Inferior parietal cortex (tissue), 1 donor: ENCODE measurements around the gene TCAP.

Experiments used
- DNase-seq: peaks from one replicate; pipeline ENCODE4 v3.0.0-alpha.2; 2016; ENCODE audit errors: extremely low spot score

The TCAP gene

DNA sequence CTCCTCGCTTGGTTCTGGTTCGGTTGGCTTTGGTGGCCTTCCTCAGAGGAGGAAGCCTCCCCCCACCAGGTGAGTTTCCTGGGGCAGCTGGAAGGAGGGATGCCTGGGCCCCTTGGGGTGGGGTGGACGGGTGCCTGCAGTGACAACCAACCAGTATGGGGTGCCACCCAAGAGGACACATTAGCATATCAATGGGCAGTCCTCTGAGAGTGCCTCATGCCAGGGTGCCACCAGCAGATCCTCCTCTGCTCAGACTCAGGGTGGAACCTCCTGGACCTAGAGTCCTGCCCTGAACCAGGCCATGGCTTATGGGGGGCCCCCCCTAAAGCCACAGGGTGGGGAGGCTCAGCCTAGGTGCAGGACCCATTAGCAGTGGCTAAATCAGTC lies 35.7 kb upstream of the TCAP start:
- DNase-seq, result no peak

DNA sequence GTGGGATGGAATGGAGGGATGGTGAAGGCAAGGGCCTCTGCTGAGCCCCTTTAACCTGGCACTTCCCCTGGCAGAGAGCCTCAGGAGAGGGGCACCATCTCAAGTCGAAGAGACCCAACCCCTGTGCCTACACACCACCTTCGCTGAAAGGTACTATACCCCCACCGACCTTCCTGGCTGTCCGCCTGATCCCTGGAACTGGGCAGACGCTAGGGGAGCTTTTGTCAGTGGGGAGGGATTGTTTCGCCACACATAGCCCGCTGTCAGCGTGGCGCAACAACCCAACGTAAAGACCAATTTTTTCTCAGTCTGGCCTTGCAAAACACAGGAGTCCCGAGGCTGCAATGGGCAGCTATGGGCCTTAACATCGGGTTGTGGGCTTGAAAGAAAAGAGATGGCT lies 35.3 kb upstream of the TCAP start:
- DNase-seq, result no peak

DNA sequence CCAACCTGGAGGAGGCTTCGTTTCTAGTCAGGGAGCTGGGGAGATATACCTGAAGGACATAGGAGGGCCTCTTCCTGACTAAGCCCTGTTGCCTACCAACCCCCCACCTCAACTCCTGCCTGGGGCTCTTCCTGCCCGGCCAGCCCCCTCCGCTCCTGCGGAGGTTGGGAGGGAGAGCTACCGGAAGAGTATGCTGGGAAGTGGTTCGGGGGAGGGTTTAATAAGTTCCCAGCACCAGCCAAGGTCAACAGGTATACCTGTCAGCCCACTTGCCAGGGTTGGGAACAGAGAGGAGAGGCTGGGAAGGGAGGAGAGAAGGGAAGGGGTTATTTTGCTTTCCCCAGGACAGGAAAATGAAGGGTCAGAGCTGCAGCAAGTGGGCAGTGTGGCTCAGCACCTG lies 33.7 kb upstream of the TCAP start:
- DNase-seq, result no peak

DNA sequence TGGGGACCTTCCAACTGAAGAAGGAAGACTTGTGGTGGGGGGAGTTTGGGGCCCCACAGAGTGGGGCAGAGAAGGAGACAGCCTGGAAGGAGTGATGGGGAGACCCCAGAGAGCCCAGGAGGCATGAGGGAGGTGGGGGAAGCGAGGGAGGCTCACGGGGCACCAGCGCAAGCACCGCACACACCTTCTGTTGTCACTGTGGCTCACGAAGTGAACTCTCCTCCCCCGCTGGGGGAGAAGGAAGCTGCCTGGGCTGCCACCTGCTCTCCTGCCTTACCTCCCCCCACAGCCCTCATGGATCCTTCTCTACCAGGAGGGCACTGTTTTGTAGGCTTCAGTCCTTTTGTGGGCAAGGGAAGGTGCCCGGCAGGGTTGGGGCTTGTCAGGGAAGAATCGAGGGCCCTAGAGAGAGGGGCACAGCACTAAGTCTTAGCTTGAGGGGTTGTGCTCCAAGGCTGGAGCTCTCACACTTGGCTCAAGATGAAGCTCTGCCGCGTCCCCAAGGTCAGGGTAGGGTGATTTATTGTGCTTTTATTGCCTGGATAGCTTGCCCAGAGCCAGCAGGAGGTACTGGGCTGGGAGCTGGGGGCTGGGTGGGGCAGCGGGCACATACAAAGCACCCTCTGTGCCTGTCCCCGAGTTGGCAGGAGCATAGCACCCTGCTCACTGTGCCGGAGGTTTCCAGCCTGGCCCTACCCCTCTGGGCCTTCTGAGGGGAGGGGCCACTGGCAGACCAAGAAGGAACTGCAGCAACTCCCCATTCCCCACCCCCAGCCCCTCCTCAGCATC lies 32.8 kb upstream of the TCAP start:
- no peak for DNase-seq

DNA sequence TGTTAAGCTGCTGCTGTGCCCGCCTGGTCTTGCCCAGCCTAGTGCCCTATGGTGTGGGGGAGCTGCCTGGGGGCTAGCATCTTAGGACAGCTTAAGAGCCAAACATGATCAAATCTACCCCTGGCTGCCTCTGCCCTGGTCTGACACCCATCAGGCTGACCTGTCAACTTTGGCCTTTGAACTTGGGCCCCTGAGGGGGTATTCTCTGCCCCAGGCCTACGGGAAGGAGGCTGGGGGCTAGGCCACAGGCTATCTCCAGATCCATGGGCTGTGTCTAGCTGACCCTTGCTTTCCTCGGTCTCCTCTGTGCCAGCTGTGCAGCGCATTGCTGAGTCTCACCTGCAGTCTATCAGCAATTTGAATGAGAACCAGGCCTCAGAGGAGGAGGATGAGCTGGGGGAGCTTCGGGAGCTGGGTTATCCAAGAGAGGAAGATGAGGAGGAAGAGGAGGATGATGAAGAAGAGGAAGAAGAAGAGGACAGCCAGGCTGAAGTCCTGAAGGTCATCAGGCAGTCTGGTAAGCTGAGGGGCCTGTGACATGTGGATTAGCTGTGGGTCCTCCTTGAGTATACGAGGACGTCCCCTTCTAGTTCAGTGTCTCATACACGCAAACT lies 31.5 kb upstream of the TCAP start:
- no peak for DNase-seq

DNA sequence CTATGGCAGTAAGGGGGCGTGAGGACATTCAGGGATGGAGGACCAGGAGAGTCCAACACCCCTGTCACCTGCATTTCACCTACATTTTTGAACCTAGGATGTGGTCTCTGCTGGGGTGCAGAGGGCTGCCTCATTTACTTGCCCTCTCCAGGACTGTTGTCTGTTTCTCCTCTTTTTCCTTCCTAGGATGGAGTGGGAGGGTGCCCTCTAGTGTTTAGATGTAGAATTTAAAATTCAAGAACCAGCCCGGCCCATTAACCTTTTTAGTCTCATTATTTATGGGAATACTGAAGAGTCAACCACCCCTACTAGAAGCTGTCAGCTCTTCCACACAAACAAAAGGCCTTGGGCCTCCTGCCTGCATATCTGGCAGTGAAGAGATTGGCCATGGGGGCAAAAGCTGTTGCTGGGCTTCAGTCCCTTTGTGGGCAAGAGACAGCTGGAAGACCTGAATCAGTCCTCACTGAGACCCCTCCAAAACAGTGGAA lies 30.7 kb upstream of the TCAP start:
- peak; percentile 77 for DNase-seq

DNA sequence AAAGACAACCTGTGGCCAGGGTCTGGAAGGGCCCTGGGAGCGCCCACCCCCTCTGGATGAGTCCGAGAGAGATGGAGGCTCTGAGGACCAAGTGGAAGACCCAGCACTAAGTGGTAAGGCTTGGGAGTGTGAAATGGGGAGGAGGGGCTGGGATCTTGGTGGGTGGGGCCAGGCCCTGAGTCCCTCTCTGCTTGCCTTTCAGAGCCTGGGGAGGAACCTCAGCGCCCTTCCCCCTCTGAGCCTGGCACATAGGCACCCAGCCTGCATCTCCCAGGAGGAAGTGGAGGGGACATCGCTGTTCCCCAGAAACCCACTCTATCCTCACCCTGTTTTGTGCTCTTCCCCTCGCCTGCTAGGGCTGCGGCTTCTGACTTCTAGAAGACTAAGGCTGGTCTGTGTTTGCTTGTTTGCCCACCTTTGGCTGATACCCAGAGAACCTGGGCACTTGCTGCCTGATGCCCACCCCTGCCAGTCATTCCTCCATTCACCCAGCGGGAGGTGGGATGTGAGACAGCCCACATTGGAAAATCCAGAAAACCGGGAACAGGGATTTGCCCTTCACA lies 29.5 kb upstream of the TCAP start:
- DNase-seq, result no peak

DNA sequence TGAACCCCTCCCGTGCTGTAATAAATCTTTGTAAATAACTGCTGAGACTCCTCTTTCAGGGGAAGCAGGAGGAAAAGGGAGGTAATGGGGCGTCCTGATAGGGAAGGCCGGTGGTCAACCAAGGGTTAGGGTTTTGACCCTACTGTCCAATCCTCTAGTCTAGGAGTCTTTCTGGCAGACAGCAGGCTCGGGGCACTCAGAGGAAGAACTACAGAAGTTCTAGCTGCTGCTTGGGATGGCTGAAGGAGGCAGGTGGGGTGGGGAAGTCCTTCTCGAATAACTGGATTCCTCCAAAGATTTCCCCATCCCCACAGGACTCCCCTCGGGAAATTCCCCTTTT lies 28.6 kb upstream of the TCAP start:
- DNase-seq, result no peak

DNA sequence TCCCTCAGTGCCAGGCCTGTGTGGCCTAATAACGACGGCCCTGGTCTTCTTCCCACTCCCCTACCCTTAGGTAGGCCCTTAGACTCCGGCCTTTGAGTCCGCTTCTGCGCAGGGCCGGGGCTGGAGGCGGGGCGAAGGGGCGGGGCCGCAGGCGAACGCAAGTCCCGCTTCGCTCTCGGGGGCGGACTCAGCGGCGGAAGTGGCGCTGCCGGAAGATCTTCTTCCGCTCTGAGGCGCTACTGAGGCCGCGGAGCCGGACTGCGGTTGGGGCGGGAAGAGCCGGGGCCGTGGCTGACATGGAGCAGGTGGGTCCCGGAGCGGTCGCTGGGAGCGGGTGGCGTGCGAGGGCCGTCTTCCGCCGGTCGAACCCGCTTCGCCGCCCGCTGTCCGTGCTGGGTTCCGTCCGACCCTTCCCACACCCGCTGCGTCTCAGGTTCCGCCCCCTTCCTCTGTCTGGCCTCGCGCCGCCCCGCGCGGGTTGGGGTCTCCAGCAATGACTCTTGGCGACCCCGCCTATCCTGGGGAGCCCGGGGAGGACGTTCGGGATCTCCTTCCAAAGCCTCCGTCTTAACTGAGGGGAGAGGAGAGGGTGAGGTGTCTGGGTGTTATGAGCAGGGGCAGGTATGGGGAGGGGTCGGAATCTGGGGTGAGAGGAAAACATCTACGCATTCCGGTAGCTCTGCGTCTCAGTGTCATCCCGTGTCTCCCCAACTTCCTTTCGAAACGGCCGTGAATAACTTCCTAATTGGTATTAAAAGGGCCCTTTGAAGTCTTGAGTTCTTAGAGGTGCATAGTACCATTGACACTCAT lies 28.0 kb upstream of the TCAP start, which contains the start of gene STARD3:
STARD3 (plus strand) TSS at position 218 of the 810 bp plus-strand sequence. CDS start 16,388 bp downstream, outside the sequence.
- peak; percentile 83 for DNase-seq

DNA sequence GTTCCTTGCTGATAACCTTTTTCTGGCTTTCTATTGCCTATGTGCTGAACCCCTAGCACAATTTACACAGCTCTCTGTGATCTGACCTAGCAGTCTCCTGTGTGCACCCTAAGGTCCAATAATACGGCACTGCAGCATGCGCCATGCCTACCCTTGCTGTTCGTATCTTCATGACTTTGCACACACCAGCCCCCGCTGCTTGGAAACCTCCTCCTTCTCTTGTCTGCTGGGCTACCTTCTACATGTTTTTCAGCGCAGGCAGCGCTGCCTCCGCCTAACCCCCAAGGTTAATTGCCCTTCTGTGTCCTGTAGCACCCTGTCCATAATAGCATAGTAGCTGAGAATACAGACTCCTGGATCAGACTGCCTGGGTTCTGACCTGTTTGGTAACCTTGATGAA lies 26.8 kb upstream of the TCAP start:
- no peak for DNase-seq

DNA sequence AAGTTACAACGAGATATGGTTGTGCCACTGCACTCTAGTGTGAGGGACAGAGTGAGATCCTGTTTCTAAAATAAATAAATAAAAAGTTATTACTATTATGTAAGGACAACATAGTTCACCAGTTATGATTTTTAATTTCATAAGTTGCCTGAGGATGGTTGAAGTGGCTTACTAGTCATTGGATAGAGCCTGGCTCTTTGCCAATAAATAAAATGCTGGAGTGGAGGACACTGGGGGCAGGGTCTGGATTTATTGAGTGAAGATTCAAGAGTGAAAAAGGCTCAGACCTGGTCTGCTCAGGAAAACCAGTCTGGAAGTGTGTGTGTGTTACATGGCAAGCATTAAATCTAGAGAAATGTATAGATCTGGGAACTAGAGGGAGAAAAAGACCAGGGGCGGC lies 26.1 kb upstream of the TCAP start:
- DNase-seq, result no peak

DNA sequence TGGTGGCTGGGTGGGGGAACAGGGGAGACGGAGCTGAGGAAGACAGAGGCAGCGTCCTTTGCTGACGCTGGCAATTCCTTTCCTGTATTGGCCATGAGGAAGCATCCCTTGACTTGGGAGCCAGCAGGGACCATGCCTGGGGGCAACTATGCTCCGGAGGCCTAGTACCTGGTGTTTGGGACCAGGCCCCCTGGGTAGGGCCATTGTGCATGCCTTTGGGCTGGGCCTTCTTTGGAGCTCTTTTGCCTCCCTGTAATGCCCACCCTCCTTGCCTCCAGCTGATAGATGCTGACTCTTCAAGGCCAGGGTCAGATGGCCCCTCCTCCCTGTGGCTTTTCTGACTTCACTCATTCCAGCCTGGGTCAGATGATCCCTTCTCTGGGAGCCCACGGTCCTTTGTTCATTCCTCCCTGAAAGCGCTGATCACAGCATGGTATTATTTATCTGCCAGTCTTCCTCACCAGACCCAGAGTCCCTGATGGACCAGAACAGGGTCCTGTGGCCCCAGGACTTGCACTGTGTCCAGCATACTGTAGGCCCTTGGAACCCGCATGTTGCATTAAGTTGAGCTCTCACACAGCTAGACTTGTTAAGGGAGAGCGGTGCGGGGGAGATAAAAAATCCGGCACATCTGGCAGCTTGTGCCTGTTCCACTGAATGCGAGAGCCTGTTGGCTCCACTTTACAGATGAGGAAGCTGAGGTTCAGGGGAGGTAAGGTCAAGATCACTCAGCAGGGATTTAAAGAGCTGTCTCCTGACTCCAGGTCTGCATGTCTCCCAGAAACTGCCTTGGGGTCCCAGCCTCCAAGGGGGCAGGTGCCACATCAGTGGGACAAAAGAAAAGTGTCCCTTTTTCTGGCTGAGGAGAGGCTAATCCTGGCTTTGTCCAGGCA lies 25.3 kb upstream of the TCAP start:
- DNase-seq, result no peak

DNA sequence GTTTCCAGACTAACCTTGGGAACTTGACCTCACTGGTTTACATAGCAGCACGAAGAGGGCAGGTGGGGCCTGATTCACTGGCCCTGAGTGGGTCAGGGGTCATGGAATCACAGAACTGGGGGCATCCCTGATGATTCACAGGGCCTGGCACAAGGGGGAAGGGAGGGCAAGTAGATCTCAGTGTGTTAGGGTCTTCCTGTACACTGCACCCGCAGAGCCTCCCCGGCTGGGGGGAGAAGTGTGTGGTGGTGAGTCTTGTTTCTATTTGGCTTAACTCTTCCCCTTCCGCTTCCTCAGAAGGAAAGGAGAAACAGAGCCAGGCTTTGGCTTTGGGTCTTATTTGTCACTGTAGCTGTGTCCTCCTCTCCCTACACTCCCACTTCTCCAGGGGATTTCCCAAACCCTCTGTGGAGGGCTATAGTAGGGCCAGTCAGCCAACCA lies 24.5 kb upstream of the TCAP start:
- no peak for DNase-seq

DNA sequence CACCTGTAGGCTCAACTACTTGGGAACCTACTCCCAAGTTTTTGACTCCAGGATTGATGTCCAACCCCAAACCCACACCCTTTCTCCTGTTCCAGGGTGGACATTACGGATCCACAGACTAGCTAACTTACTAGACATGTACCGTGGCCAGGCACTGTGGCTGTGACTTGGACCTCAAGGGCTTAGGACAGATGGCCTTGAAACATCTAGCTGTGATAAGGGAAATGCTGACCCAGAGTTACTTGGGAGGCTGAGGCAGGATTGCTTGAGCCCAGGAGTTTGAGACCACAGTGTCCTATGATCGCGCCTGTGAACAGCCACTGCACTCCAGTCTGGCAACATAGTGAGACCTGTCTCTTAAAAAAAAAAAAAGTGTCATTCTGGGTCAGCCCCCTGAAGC lies 24.1 kb upstream of the TCAP start:
- DNase-seq, result no peak

DNA sequence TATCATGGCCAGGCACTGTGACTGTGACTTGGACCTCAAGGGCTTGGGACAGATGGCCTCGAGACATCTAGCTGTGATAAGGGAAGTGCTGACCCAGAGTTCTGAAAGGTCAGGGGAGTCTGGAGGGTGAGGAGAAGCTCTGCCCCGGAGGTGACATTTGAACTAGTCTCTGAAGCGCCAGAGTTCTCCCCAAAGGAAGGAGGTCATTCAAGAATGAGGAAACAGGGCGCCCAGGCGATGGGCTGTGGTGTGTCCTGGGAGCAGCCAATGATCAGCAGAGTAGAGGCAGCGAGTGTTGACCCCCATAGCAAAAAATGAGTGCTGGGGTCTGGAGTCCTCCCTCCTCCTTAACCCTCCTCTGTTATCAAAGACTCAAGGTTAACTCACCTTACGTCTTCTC lies 23.3 kb upstream of the TCAP start:
- DNase-seq, result no peak

DNA sequence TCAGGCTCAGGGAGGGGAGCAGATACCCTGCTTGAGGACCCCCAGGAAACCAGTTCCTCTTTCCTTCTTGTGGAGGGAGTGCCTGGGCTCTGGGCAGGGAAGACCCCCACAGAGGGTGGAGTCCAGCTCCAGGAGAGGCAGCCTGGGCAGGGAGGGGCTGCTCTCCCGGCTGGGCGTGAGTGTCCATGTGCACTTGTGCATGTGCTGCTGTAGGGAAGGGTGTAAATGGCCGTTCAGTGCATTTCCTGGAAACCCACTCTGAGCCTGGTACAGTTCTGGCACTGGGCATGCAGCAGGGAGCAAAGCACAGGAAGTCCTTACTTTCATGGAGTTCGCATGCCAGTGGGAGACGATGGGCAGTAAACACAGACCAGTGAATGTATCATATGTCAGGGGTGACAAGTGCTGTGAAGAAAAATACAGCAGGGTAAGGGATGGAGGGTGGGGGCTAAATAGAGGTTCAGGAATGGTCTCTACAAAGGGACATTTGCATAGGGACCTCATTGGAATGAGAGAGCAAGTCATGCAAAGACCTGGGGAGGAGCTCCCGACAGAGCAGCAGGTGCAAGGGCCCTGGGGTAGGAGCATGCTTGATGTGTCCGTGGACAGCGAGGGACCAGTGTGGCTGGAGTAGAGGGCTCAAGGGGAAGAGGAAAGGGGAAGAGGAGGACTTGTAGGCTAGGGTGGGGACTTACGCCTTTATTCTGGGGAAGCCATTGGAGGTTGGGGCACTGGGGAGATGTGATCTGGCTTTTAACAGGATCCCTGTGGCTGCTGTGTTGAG lies 22.7 kb upstream of the TCAP start:
- DNase-seq, result no peak

DNA sequence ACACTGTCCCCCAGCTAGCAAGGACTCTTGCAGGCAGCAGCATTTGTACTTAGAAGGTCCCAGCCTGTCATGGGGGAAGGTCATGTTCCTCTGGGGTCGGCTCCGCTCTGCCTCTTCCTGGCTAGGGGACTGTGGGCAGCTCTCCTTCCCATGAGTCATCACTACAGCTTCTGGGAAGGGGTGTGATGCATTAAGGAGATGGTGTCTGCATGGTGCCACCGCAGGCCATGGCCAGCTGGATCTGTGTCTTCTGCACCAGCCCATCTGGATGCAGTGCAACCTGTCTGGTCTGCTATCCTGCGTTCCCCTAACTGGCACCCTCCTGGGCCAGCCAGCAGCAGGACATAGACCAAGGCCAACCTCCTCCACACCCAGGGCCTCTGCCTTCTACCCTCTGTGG lies 21.9 kb upstream of the TCAP start:
- DNase-seq, result no peak

DNA sequence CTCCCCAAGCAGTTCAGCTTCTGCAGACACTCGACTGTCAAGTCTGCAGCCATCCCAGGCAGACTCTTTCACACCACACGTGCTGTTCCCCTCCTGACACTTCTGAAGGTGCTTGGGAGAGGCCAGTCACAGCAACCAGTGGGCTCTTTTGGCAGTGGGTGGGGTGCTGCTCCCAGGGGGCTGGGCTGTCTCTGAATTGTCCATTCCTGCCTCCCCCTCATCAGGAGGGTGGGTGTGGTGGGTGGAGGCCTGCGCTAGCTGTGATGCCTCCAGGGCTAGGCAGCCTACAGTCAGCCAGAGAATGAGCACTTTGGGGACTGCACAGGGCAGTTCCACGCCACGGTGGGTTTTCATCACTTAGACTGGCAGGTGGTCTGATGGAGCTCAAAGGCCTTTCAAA lies 17.9 kb upstream of the TCAP start:
- no peak for DNase-seq

DNA sequence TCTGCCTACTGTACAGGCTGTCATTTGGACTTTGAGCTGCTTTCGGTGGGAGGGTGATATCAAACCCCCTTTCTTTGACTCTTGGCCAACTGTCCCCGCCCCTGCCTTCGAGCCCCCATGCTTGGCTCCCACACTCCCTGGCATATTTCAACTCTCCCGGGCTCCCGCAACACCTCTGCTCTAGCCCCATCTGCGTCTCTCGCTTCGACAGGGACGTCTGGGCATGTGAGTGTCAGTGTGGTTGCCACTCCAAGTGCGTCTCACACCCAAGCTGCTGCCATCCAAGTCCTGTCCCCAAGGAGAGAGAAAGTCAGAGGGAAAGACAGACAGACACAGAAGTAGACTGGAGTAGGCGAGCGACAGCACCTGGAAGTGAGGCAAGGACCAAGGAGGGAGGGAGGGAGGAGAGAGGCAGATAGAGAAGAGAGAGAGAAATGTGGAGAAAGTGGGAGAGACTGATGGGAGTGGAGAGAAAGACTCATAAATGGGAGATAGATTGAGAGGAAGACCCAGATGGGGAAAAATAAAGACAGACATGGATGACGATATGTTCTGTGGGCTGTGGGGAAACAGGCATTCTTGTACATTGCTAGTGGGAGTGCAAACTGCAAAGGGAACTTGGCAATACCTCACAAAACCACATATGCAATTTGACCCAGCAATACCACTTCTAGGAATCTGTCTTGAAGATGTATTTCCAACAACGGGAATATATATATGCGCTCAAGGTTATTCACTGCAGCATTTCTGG lies 16.4 kb upstream of the TCAP start:
- no peak for DNase-seq

DNA sequence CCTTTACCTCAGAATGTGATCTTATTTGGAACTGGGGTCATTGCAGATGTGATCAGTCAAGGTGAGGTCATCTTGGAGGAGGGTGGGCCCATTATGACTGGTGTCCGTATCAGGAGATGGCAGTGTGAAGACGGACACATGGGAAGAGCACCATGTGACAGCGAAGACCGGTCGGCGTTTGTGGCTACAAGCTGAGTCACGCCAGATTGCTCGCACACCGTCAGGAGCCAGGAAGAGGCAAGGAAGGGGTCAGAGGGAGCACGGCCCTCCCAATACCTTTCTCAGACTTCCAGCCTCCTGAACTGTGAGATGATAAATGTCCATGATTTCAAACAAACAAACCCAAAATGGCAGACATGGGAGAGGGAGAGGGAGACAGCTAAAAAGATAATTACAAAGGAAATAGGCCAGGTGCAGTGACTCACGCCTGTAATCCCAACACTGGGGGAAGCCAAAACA lies 15.0 kb upstream of the TCAP start:
- DNase-seq, result no peak
